GM18868 (cell line): ENCODE data around the gene MICU2.

Experiments
- ATAC-seq: cut with Tn5 transposase; IDR thresholded peaks from one replicate; pipeline ENCODE4 v1.9.1; 2021; ENCODE audit warnings: mild to moderate bottlenecking, moderate library complexity; ENCODE audit not compliant: unreplicated experiment

Gene MICU2, protein sequence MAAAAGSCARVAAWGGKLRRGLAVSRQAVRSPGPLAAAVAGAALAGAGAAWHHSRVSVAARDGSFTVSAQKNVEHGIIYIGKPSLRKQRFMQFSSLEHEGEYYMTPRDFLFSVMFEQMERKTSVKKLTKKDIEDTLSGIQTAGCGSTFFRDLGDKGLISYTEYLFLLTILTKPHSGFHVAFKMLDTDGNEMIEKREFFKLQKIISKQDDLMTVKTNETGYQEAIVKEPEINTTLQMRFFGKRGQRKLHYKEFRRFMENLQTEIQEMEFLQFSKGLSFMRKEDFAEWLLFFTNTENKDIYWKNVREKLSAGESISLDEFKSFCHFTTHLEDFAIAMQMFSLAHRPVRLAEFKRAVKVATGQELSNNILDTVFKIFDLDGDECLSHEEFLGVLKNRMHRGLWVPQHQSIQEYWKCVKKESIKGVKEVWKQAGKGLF

GRCh38 chr13:21603531-21604448, at the start of gene MICU2:
Gene MICU2, minus strand, starts transcription at chr13:21604170. Its CDS starts 22 bp downstream, at chr13:21604148.
- peak; percentile 94 for ATAC-seq

- ATAC-seq = no peak
These were observed 37.7 kb upstream of the MICU2 start for GRCh38 chr13:21641629-21642028.

DNA sequence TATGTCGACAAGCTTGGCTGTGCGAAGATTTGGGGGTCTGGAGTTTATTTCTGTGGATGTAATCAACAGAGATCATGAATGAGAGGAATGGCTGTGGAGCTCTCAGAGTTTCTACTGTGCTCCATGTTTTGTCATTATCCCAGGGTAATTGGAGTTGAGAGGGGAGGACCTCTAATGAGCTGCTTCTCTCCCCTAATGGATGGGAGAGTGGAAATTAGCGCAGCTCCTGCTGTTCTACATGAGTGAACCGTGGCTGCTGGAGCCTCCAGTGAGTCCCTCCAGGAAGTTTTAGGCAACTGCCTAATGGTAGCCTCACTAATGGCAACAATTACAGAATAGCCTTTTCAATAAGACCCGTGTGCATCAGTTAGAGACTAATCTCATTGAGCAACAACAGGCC, 35.6 kb upstream of the MICU2 start:
- ATAC-seq = no peak

- peak; percentile 60 for ATAC-seq
These were observed 34.6 kb upstream of the MICU2 start for GRCh38 chr13:21638319-21639282.

DNA sequence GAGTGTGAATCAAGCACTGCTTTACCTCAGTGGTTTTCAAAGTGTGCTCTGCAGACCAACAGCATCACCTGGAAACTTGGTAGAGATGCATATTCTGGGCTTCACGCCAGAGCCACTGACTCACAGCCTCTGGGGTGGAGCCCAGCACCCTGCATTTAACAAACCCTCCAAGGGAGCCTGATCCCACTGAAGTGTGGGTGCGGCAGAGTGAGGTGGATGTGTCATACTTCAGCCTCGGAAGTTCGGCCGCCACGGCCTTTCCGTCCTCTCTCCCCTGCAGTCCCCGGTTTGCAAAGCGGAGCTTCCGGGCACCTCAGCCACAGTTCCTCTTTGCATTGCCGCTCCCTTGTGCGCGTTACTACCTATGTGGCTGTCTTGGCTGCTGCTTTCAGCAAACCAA, 33.3 kb upstream of the MICU2 start:
- no peak for ATAC-seq

DNA sequence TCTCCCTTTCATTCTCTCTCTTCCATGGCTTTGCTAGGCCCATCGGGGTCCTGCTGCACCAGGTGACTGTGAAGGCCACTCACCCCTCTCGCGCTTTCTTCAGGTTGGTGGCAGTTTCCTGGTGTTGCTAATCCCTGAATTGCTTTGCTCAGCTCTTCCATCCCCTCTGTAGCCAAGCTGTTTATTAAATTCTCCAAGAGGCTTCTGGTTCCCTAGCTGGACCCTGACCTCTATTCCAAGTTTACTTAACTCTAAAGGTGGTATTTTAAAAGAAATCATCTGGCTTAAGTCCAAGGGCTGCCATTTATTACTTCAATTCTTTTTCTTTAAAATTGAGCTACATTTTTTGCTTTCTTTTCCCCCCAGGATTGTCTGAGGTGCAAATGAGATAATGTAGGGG, 32.7 kb upstream of the MICU2 start:
- no peak for ATAC-seq

GRCh38 chr13:21632196-21632595, 28.2 kb upstream of the MICU2 start:
- ATAC-seq = no peak

- no peak for ATAC-seq
These were observed 21.4 kb upstream of the MICU2 start for GRCh38 chr13:21625366-21625765.

- ATAC-seq = no peak
These were observed 16.9 kb upstream of the MICU2 start for GRCh38 chr13:21620861-21621260.

DNA sequence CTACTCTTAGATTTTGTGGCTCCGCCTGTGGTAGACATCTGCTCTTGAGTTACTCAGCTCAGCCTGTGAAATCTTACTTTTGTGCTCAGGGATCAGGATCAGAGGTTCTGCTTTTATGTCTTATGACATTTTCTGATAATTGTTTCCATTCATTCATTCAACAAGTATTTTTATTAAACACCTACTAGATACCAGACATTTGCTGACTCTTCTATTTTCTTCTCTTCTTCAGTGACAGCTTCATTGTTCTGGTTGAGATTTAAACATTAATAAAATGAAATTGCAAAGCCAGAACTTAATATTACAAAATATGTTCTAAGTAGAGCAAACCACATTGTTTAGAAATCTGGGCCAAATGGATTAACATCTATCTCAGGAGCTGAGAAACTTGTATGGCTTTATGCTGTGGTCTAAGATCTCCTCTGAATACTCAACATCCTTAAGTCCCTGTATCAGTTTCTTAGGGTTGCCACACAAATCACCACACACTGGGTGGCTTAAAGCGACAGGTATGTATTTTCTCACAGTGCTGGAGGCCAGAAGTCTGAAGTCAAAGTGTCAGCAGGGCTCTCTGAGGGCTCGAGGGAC, 15.8 kb upstream of the MICU2 start:
- no peak for ATAC-seq

GRCh38 chr13:21616880-21617279, 12.9 kb upstream of the MICU2 start:
- ATAC-seq = no peak

DNA sequence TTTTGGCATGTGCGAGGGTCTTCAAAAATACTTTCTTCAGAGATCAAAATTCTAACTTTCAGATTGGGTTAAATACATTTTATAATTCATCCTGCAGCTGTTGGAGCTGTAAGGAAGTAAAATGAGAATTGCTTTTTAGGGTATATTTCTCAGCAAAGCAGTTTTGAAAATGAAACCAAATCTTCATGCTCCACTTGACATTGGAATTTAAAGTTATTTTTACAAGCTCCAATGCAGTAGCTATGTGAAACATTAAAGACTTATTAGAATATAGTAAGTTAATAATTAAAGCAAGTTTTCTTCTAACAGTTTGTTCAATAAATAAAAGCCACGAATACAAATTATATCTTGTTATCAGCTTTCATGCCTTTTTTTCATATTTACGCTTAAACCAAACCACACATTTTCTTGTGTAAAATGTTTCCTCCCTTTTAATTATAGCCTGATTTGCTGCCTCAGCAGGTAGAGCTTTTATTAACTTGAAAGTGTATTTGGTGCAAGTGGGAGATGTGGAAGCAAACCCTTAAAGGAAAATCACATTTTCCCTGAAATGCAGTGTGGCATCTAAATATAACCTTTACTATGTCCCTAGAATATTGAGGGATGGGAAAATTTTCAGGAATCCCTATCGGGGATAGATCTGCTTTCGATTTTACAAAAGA, 12.4 kb upstream of the MICU2 start:
- ATAC-seq = no peak

GRCh38 chr13:21615427-21615826, 11.5 kb upstream of the MICU2 start:
- no peak for ATAC-seq

DNA sequence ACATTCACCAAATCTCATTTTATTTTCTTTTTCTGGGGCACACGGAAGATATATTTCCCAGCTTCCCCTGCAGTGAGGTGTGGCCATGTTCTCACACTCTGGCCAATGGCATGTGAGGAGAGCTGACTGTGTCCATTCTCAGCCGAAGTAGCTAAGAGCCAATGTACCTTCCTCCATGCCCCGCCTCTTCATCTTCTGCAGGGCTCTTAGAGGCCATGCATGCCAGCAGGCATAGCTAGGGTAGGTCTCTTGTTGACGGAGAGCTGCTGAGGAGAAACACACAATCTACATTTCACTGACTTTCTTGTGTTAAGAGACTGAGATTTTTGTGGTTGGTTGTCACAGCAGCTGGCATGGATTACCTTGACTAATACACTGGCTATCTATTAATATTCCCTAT, 9.8 kb upstream of the MICU2 start:
- no peak for ATAC-seq

GRCh38 chr13:21611385-21611784, 7.4 kb upstream of the MICU2 start:
- no peak for ATAC-seq

GRCh38 chr13:21610687-21611086, 6.7 kb upstream of the MICU2 start:
- no peak for ATAC-seq

DNA sequence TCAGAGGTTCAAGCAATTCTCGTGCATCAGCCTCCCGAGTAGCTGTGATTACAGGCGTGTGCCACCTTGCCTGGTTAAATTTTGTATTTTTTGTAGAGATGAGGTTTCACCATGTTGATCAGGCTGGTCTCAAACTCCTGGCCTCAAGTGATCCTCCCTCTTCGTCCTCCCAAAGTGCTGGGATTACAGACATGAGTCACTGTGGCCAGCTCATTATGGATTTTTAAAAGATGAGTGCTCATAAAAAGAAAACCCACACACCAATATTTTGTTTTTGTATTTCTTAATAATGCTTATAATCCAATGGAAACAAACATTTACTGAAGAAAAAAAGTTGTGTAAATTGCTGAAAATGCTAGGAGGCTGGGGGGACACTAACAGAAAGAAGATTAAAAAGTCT, 5.0 kb upstream of the MICU2 start:
- no peak for ATAC-seq

DNA sequence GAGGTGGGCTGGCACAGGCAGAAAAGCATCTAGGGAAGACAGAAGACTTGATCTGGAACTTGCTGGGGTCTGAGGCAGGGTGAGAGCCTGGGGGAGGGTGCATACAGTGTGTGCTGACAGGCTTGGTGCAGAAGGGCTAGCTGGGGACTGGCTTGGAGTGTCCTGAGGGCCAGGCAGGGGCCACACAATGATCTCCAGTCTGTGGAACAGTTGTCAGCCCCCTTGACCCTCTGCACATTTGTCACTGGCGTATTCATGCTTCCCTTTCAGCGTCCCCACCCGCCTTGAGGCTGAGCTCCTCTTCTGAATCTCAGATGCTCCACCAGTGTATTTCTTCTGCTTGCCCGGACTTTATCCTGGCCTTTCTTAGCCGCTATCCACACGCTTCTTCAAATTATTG, 2.8 kb upstream of the MICU2 start:
- ATAC-seq = no peak

DNA sequence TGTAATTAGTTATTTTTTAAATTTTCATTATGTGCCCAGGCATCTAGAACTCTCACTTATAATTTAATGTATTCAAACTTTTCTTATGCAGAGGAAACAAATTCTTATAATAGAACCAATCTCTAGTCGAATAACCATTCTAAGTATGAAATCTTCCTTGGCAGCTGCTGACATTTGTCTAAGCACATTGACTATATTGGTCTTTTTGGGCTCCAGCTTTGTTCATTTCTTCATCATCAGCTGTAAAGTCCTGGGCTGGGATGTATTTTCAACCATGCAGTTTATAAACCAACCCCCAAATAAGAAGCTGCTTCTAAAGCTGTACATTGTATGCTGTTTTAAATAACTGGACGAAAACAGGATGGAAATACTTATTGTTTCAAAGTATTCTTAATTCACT, 2.3 kb upstream of the MICU2 start:
- ATAC-seq = no peak

- ATAC-seq = no peak
These were observed 7.2 kb downstream of the MICU2 start for GRCh38 chr13:21596722-21597121.
